Measurements from ENCODE around the gene HK1. TPM values are rescaled to one million over a fixed set of nuclear protein-coding genes. Genes with fewer than 3 reads are reported as not detected.
A peak's percentile ranks its signal among the peaks of the same experiment; 100 is the strongest.

The HK1 gene
- total RNA-seq, 4 donors from 2014 or later: 38.0 to 93.2 (median 50.6) TPM

DNA sequence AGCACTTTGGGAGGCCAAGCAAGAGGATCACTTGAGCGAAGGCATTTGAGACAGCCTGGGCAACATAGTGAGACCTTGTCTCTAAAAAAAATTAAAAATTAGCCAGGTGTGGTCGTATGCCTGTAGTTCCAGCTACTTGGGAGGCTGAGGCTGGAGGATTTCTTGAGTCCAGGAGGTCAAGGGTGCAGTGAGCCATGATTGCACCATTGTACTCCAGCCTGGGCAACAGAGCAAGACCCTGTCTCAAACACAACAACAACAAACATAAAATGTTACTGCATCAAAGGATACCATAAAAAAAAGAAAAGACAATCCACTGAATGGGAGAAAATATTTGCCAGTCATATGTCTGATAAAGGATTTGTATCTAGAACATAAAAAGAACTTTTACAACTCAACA lies 77.9 kb downstream of the HK1 start:
- DNase-seq (ENCODE audit: low spot score) (no peak), ATAC-seq (ENCODE audit: low FRiP score) (no peak)
- TF ChIP-seq, protein P1, sequence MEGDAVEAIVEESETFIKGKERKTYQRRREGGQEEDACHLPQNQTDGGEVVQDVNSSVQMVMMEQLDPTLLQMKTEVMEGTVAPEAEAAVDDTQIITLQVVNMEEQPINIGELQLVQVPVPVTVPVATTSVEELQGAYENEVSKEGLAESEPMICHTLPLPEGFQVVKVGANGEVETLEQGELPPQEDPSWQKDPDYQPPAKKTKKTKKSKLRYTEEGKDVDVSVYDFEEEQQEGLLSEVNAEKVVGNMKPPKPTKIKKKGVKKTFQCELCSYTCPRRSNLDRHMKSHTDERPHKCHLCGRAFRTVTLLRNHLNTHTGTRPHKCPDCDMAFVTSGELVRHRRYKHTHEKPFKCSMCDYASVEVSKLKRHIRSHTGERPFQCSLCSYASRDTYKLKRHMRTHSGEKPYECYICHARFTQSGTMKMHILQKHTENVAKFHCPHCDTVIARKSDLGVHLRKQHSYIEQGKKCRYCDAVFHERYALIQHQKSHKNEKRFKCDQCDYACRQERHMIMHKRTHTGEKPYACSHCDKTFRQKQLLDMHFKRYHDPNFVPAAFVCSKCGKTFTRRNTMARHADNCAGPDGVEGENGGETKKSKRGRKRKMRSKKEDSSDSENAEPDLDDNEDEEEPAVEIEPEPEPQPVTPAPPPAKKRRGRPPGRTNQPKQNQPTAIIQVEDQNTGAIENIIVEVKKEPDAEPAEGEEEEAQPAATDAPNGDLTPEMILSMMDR (IDR thresholded peaks at IDR 0.05): no peak

DNA sequence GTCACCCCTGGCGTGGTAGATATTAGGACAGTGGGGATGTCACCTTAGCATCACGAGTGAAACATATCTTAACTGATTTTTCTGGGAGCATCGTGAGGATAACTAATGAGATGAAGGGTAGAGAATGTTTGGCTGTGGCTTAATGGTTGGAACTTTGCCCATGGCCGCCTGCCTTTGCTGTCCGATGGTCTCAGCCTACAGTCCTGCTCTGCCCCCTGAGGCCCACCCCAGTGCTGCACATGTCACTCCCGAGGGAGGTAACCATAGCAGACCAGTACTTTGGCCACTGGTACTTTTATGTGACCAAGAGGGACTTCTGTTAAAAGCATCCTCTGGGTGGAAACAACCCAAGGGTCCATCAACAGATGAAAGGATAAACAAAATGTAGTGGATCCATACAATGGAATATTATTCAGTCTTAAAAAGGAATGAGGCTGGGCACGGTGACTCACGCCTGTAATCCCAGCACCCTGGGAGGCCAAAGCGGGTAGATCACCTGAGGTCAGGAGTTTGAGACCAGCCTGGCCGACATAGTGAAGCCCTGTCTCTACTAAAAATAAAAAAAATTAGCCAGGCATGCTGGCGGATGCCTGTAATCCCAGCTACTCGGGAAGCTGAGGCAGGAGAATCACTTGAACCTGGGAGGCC lies 80.0 kb downstream of the HK1 start:
- TF ChIP-seq, protein P1 (IDR thresholded peaks at IDR 0.05): no peak
- DNase-seq (ENCODE audit: low spot score): no peak
- no peak for ATAC-seq (ENCODE audit: low FRiP score)

DNA sequence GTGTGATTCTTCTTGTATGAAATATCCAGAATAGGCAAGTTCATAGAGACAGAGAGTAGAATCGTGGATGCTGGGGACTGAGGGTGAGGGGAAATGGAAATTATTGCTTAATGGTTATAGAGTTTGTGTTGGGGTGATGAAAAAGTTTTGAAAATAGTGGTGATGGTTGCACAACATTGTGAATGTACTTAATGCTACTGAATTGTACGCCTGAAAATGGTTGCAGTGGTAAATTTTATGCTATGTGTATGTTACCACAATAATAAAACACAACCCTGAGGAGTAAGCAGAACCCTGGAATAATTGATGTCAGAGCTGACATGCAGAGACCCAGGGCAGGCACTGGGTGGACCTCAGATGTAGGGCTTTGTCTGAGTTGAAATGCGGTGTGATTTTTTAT lies 80.9 kb downstream of the HK1 start:
- TF ChIP-seq, protein P1 (IDR thresholded peaks at IDR 0.05): no peak
- DNase-seq (ENCODE audit: low spot score) (no peak), ATAC-seq (ENCODE audit: low FRiP score) (no peak)

DNA sequence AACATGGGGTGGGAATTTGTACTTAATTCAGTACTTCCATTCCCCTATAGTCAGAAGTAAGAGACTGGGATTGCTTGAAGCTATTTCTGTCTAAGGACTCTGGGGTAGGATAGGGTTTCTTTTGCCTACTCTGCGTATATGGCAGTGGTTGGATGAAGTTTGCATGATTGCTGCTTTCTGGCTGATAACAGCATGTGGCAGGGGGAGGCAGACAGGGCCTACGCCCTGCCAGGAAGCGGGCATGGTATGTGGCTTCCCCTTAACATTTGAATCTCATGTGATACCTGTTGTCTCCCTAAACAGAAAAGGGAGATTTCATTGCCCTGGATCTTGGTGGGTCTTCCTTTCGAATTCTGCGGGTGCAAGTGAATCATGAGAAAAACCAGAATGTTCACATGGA lies 81.3 kb downstream of the HK1 start:
- ATAC-seq (ENCODE audit: low FRiP score): peak; percentile 38
- TF ChIP-seq, protein P1 (IDR thresholded peaks at IDR 0.05): no peak

DNA sequence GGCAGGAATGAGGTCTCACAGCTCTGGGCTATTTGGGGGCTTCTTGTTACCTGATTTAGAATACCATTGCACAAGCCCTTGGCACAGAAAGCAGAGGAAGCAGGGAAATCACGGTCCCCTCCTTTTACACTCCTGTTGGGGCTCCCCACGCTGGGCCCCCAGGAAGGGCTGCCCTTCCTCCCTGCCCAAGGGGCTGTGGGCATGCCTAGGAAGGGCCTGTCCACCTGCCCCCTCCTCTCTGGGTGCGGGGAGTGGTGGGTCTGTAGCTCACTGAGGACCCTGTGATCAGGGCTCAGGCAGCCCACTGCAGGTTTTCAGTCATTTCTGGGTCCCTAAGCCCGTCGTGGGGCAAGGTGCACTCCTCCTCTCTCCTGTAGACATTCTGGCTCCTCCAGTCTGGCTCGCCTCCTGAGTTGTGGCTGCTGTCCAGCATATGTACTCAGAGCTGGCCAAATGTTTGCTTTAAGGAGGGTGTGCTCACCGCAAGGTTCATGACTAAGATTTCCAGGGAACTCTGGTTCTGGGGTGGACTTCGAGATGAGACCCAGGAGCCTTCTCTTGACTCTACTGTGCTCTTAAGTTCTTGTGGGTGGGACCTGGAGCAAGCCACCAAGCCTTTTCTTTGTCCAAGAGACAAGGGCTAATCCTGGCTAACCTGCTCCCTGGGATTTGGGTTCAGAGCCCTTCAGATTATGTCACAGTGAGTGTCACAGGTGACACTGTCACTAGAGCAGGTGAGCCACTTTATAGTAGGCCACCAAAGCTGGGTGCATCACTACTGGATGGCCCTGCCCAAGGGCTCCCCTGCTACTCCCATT lies 82.4 kb downstream of the HK1 start:
- DNase-seq (ENCODE audit: low spot score): no peak
- TF ChIP-seq, protein P1 (IDR thresholded peaks at IDR 0.05): no peak
- ATAC-seq (ENCODE audit: low FRiP score): peak; percentile 89

More for the DNA sequence above, 81.3 kb downstream of the HK1 start:
- DNase-seq (ENCODE audit: low spot score): no peak

DNA sequence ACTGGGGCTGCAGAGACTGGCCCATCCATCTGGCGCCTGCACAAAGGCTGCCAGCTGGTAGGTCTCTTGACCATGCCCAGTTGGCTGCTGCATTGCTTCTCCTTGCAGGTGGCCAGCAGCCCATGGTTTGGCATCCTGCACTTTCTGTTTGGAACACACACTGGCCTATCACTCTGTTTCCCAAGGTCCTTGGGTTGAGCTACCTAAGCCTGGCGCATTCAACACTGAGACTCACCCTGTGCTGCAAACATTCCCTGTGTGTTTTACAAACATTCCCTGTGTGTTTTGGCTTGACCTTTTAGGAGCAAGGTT lies 83.0 kb downstream of the HK1 start:
- TF ChIP-seq, protein P1 (IDR thresholded peaks at IDR 0.05): no peak
- DNase-seq (ENCODE audit: low spot score) (no peak), ATAC-seq (ENCODE audit: low FRiP score) (no peak)

DNA sequence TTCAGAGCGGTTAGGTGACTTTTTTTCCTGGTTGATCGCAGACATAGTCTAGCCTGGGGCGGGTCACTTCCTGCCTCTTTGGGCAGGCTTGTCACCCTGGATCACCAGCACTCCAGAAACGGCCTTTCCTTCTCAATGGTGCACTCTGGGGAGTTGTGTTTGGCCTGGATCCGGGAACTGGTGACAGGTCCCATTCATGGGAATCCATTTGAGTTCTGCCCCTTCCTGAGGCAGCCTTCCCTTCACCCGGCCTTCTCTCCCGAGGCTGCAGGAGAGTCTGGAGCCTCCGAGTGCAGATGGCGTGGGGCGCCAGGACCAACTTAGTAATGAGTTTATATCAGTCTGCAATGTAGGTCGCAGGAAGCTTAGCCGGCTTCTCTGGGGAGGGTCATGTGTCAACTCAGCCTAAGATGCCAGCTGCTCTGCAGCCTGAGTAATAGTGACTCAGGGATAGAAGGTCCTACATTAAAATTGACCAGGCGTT lies 84.2 kb downstream of the HK1 start:
- no peak for DNase-seq (ENCODE audit: low spot score)
- TF ChIP-seq, protein P1 (IDR thresholded peaks at IDR 0.05): no peak
- ATAC-seq (ENCODE audit: low FRiP score): no peak
